Central memory CD8-positive, alpha-beta T cell (primary cell): ENCODE measurements around the gene ABCB10.
"Not testable (repeated sequence)": the region's sequence is repeated elsewhere in the genome, so short reads cannot be mapped to it uniquely, and the experiment has no call there.

Experiments used
- ATAC-seq: fragments of 150-1000 bp; cut with Tn5 transposase; replicated peaks from 2 replicates; pipeline ENCODE4 v1.10.0; 2022; ENCODE audit warnings: mild to moderate bottlenecking, moderate FRiP score, moderate number of reproducible peaks; ENCODE audit not compliant: poor library complexity, severe bottlenecking; ENCODE audit errors: extremely low read depth
- DNase-seq, 2 donors: peaks; one replicate each; pipeline ENCODE4 v3.0.0; 2021; ENCODE audit warnings: low spot score in 2 of 2
- H3K27ac Mint-ChIP-seq: one replicate; pipeline ENCODE4 v1.8.0; 2022; ENCODE audit warnings: low read depth, mild to moderate bottlenecking, moderate library complexity, mixed read lengths
- H3K27me3 Mint-ChIP-seq: one replicate; pipeline ENCODE4 v1.8.0; 2022; ENCODE audit warnings: mixed read lengths
- H3K36me3 Mint-ChIP-seq: one replicate; pipeline ENCODE4 v1.8.0; 2022; ENCODE audit warnings: mild to moderate bottlenecking, moderate library complexity, mixed read lengths; ENCODE audit not compliant: insufficient read depth
- H3K4me1 Mint-ChIP-seq: one replicate; pipeline ENCODE4 v1.8.0; 2022; ENCODE audit warnings: mixed read lengths
- H3K4me3 Mint-ChIP-seq: one replicate; pipeline ENCODE4 v1.8.0; 2022; ENCODE audit warnings: mild to moderate bottlenecking, moderate library complexity, mixed read lengths
- H3K9me3 Mint-ChIP-seq: one replicate; pipeline ENCODE4 v1.8.0; 2022; ENCODE audit warnings: mixed read lengths

Gene ABCB10

DNA sequence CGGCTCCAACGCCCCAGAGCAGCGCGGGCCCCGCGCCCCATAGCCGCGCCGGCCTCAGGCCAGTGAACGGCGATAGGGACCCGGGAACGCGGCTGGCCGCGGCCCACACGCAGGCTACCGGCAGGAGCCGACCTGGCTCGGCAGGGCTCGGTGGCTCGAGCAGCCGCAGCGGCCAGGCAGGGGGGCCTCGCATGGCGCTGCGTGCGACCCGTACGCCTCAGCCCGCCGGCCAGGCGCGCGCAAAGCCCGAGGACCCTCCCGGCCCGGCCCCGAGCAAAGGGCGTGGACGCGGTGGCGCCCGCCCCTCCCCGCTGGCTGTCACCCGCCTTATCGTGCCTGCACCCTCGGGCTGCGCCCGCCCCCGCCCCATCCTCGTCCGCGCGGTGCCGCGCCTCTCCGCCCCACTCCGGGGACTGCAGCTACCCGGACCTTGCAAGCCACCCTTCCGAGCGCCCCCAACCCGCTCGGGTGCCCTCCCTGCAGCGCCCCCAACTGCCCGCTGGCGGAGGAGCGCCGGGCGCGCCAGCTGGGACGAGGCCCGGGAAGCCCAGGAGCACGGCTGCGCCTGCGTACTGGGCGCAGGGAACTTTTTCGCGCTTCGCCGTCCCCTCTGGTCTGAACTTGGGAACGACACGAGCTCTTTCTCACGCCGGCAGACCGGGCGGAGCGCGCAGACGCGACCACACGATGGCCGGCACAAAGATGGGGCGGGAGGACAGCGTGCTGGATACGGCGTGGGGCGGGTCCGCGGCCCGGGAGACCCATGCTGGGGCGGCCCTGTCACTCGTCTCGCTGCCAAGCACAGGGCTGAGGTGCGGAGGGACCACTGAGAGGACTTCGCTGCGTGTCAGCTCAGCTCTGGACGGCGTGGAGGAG lies at the start of gene ABCB10:
ABCB10 (minus strand) TSS at position 248 of the 876 bp plus-strand sequence; CDS start at position 193, 55 bp downstream.
- peaks cover 9% of the 10 kb centered on the region for H3K36me3 Mint-ChIP-seq
- H3K9me3 Mint-ChIP-seq, result no peaks in the 10 kb centered on the region
- H3K27ac Mint-ChIP-seq, result peak within 1 kb of the TSS; percentile 85
- H3K4me3 Mint-ChIP-seq, result peak within 1 kb of the TSS; percentile 93
- peaks cover 41% of the 10 kb centered on the region for H3K4me1 Mint-ChIP-seq
- ATAC-seq, result peak; percentile 73
- DNase-seq, result peak; percentile 59 to 64
- no peaks in the 10 kb centered on the region for H3K27me3 Mint-ChIP-seq

DNA sequence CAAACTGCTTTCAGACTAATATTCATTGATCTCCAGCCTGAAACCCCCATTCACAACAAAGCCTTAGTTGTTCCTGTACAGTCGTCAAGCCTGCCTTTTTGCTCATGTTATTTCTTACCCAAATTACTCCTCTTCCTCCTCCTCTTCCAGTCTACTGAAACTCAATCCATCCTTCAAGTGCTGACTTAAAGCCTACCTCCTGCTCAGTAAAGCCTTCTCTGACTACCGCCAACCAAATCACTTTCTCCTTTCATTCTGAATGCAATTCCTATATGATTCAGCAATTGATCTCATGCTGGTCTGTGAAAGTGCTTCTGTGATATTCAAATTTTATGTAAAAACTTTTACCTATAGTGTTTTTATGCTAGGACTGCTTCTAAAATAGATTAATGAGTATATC lies 48.9 kb upstream of the ABCB10 start:
- Mint-ChIP-seq H3K4me1 (peaks cover 5% of the 10 kb centered on the region), H3K27me3 (no peaks in the 10 kb centered on the region), H3K27ac (peak overlapping the region; percentile 11), H3K9me3 (no peaks in the 10 kb centered on the region), H3K4me3 (no peak overlapping the region), H3K36me3 (peaks cover 75% of the 10 kb centered on the region)
- ATAC-seq (no peak), DNase-seq (no peak)

GRCh38 chr1:229603371-229604005 lies 45.0 kb upstream of the ABCB10 start:
- H3K4me1 Mint-ChIP-seq, result peaks cover 14% of the 10 kb centered on the region
- no peak overlapping the region for H3K27ac Mint-ChIP-seq
- peaks cover 54% of the 10 kb centered on the region for H3K36me3 Mint-ChIP-seq

GRCh38 chr1:229600229-229600628 lies 41.7 kb upstream of the ABCB10 start:
- Mint-ChIP-seq H3K4me3 (no peak overlapping the region), H3K36me3 (peaks cover 31% of the 10 kb centered on the region), H3K27me3 (no peaks in the 10 kb centered on the region), H3K9me3 (no peaks in the 10 kb centered on the region), H3K4me1 (peaks cover 19% of the 10 kb centered on the region), H3K27ac (no peak overlapping the region)
- ATAC-seq (no peak), DNase-seq (no peak)

More at GRCh38 chr1:229603371-229604005, 45.0 kb upstream of the ABCB10 start:
- Mint-ChIP-seq H3K27me3 (no peaks in the 10 kb centered on the region), H3K4me3 (no peak overlapping the region), H3K9me3 (no peaks in the 10 kb centered on the region)
- ATAC-seq, result no peak
- no peak for DNase-seq

DNA sequence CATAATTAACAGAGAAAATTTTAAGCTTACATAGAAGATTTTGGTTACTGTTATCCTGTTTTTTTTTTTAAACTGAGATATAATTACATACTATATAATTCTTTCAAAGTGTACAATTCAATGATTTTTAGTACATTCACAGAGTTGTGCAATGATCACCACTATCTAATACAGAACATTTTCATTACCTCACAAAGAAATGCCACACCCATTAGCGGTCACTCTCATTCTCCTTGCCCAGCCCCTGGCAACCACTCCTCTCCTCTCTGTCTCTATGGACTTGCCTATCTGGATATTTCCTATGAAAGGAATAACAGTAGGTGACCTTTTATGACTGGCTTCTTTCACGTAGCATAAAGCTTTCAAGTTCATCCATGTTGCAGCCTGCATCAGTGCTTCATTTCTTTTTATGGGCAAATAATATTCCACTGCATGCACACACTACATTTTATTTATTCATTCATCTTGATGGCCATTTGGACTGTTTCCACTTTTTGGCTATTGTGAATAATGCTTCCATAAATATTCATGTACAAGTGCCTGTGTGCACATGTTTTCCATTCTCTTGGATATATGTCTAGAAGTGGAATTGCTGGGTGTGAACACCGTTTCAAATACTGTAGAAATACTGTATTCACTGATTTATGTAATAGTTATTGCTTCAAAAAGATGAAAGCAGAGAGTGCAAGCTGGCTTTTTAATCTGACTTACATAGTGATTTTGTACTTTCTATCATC lies 40.9 kb upstream of the ABCB10 start:
- H3K4me3 Mint-ChIP-seq, result no peak overlapping the region
- ATAC-seq, result no peak

GRCh38 chr1:229597877-229598276 lies 39.4 kb upstream of the ABCB10 start:
- H3K27me3 Mint-ChIP-seq, result no peaks in the 10 kb centered on the region
- no peak overlapping the region for H3K4me3 Mint-ChIP-seq
- DNase-seq, result no peak
- ATAC-seq, result no peak
- no peaks in the 10 kb centered on the region for H3K9me3 Mint-ChIP-seq
- H3K4me1 Mint-ChIP-seq, result peaks cover 19% of the 10 kb centered on the region
- no peak overlapping the region for H3K27ac Mint-ChIP-seq
- peaks cover 35% of the 10 kb centered on the region for H3K36me3 Mint-ChIP-seq

More for the DNA sequence above, 40.9 kb upstream of the ABCB10 start:
- Mint-ChIP-seq H3K27ac (peak overlapping the region; percentile 23), H3K9me3 (no peaks in the 10 kb centered on the region), H3K4me1 (peaks cover 19% of the 10 kb centered on the region), H3K36me3 (peaks cover 32% of the 10 kb centered on the region), H3K27me3 (no peaks in the 10 kb centered on the region)
- DNase-seq, result no peak

- ATAC-seq (no peak), DNase-seq (no peak)
- H3K4me3 Mint-ChIP-seq, result no peak overlapping the region
- H3K9me3 Mint-ChIP-seq, result no peaks in the 10 kb centered on the region
- H3K27me3 Mint-ChIP-seq, result no peaks in the 10 kb centered on the region
- peaks cover 19% of the 10 kb centered on the region for H3K4me1 Mint-ChIP-seq
- no peak overlapping the region for H3K27ac Mint-ChIP-seq
- H3K36me3 Mint-ChIP-seq, result peaks cover 35% of the 10 kb centered on the region
These were observed 38.6 kb upstream of the ABCB10 start for GRCh38 chr1:229596925-229597699.

DNA sequence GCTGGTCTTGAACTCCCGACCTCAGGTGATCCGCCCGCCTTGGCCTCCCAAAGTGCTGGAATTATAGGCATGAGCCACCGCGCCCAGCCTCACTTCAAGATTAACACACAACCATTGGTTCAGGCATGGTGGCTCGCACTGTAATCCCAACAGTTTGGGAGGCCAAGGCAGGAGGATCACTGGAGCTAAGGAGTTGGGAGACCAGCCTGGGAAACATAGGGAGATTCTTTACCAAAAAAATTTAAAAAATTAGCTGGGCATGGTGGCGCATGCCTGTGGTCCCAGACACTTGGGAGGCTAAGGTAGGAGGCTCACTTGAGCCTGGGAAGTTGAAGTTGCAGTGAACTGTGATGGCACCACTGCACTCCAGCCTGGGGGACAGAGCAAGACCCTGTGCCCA lies 37.4 kb upstream of the ABCB10 start:
- H3K9me3 Mint-ChIP-seq, ATAC-seq, DNase-seq, H3K27ac Mint-ChIP-seq, H3K4me3 Mint-ChIP-seq, H3K27me3 Mint-ChIP-seq: not testable (repeated sequence)
- H3K36me3 Mint-ChIP-seq, result peaks cover 30% of the 10 kb centered on the region
- peaks cover 19% of the 10 kb centered on the region for H3K4me1 Mint-ChIP-seq

- no peak overlapping the region for H3K4me3 Mint-ChIP-seq
- no peak for ATAC-seq
- DNase-seq, result no peak
- no peaks in the 10 kb centered on the region for H3K9me3 Mint-ChIP-seq
- peaks cover 11% of the 10 kb centered on the region for H3K4me1 Mint-ChIP-seq
- H3K27ac Mint-ChIP-seq, result no peak overlapping the region
- no peaks in the 10 kb centered on the region for H3K27me3 Mint-ChIP-seq
- peaks cover 26% of the 10 kb centered on the region for H3K36me3 Mint-ChIP-seq
These were observed 35.9 kb upstream of the ABCB10 start for GRCh38 chr1:229594227-229595008.

DNA sequence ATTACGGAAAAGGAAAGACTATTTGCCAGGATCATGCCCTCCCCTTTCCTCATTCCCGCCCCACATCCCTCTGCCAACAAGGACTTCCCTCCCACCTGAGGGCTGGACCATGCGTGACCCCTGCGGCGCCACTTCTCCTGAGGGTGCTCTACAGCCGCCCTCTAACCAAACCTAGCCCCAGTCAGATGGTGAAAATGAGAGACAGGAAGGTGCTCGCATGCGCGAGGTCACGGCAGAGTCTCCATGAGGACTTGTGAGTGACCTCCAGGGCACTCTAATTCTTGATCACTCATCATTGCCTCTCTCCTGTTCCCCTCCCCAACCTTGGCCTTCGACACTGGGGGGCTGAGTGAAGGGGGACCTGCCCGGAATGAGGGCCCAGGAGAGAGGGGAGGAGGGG lies 35.3 kb upstream of the ABCB10 start:
- Mint-ChIP-seq H3K27me3 (no peaks in the 10 kb centered on the region), H3K9me3 (no peaks in the 10 kb centered on the region), H3K4me1 (peaks cover 5% of the 10 kb centered on the region), H3K4me3 (no peak overlapping the region), H3K27ac (no peak overlapping the region), H3K36me3 (peaks cover 25% of the 10 kb centered on the region)
- no peak for DNase-seq
- no peak for ATAC-seq

DNA sequence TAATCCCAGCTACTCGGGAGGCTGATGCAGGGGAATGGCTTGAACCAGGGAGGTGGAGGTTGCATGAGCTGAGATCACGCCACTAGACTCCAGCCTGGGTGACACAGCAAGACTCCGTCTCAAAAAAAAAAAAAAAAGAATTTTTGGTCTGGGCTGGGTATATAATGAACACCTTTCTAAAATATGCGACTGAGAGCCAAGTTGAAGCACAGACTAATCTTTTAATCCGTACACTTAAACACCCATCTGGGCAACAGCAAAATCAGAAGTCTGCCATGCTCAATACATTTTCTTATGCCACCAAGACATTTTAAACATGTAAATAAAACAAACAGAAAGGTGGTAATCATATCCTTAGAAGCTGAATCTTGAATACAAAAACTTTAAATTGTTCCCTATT lies 31.6 kb upstream of the ABCB10 start:
- Mint-ChIP-seq H3K4me3 (no peak overlapping the region), H3K27me3 (no peaks in the 10 kb centered on the region), H3K36me3 (peaks cover 21% of the 10 kb centered on the region), H3K4me1 (no peaks in the 10 kb centered on the region), H3K9me3 (no peaks in the 10 kb centered on the region), H3K27ac (no peak overlapping the region)
- no peak for DNase-seq
- ATAC-seq, result no peak
